Activated T-cell treated with anti-CD3 and anti-CD28 coated beads, Interleukin-2, amount 50 U/mL, for 24 hours (primary cell): ENCODE data around the gene RAB24.
A peak's percentile ranks its signal among the peaks of the same experiment; 100 is the strongest.
"Not testable (repeated sequence)": the region's sequence is repeated elsewhere in the genome, so short reads cannot be mapped to it uniquely, and the experiment has no call there.

Source experiments
- DNase-seq: peaks from one replicate; pipeline ENCODE4 v3.0.0-alpha.2; 2020
- H3K27ac Mint-ChIP-seq: 2 replicates; pipeline ENCODE4 v1.8.0; 2020; ENCODE audit warnings: mild to moderate bottlenecking, mixed read lengths
- H3K27me3 Mint-ChIP-seq: 2 replicates; pipeline ENCODE4 v1.8.0; 2020; ENCODE audit warnings: mixed read lengths
- H3K36me3 Mint-ChIP-seq: 2 replicates; pipeline ENCODE4 v1.8.0; 2020; ENCODE audit warnings: low read depth, mixed read lengths
- H3K4me1 Mint-ChIP-seq: 2 replicates; pipeline ENCODE4 v1.8.0; 2020; ENCODE audit warnings: low read depth, mixed read lengths
- H3K4me3 Mint-ChIP-seq: 2 replicates; pipeline ENCODE4 v1.8.0; 2020; ENCODE audit warnings: mild to moderate bottlenecking, moderate library complexity, mixed read lengths
- H3K9me3 Mint-ChIP-seq: 2 replicates; pipeline ENCODE4 v1.8.0; 2020; ENCODE audit warnings: mixed read lengths

The RAB24 gene

DNA sequence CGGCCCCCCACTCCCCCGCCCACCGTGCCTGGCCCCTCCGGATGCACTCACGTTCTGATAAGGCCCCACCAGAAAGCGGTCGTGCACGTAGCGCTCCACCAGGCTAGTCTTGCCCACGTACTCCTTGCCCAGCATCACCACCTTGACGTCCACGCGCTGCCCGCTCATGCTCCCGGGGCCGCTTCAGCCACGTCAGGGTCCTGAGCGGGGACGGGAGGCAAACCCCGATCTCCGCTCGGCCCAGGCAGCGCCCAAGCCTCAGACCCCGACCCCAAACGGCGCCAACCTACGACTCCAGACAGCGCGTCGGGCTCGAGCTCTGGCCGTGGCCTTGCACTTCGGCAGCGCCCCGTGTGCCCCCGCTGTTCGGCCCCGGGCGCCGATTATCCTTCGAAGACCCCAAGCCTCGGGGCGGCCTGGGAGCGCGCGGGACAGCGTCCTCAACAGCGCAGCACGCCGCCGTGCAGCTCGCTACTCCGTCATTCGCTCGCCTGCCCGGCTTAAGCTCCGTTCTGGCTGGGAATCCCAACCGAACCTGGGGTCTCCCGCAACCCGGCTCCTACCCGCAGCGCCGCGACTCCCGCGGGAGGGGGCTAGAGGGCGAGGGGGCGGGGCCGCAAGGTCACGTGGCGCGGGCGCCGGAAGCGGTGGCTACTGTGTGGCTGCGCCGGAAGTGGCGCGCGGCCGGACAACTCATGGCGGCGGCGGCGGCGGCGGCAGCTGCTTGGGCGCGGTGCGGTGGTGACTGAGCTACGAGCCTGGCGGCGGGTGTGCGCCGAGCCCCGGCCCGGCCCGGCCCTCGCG, at the start of gene RAB24, which contains the start of gene PRELID1:
TSS of gene RAB24 (minus strand) at position 599 of the 804 bp plus-strand sequence. CDS start at position 168, 431 bp downstream.
TSS of gene PRELID1 (plus strand) at position 679 of the 804 bp plus-strand sequence. CDS start 187 bp downstream, outside the sequence.
- Mint-ChIP-seq H3K27ac (peak within 1 kb of the TSS; percentile 96), H3K27me3 (no peaks in the 10 kb centered on the region), H3K4me1 (peaks cover 63% of the 10 kb centered on the region), H3K36me3 (peaks cover 69% of the 10 kb centered on the region), H3K4me3 (peak within 1 kb of the TSS; percentile 97), H3K9me3 (no peaks in the 10 kb centered on the region)
- DNase-seq = peak; percentile 93

DNA sequence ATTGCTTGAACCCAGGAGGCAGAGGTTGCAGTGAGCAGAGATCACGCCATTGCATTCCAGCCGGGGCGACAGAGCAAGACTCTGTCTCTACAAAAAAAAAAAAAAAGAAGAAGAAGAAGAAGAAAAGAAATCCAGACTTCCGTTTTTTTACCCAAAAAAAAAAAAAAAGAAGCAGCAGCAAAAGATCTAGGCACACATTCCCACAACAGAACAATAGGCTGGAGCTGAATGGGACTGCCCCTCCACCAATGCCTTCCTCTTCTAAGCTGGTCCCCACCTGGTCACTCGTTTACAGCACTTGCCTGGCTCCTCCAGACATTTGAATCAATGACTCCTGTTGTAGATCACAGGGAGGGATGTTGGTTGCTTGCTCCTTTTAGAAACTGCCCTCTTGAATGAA, 49.6 kb upstream of the RAB24 start:
- DNase-seq = no peak
- Mint-ChIP-seq H3K36me3 (peaks cover 31% of the 10 kb centered on the region), H3K27me3 (no peaks in the 10 kb centered on the region), H3K27ac (no peak overlapping the region), H3K9me3 (peaks cover 8% of the 10 kb centered on the region), H3K4me3 (no peak overlapping the region), H3K4me1 (peaks cover 58% of the 10 kb centered on the region)

DNA sequence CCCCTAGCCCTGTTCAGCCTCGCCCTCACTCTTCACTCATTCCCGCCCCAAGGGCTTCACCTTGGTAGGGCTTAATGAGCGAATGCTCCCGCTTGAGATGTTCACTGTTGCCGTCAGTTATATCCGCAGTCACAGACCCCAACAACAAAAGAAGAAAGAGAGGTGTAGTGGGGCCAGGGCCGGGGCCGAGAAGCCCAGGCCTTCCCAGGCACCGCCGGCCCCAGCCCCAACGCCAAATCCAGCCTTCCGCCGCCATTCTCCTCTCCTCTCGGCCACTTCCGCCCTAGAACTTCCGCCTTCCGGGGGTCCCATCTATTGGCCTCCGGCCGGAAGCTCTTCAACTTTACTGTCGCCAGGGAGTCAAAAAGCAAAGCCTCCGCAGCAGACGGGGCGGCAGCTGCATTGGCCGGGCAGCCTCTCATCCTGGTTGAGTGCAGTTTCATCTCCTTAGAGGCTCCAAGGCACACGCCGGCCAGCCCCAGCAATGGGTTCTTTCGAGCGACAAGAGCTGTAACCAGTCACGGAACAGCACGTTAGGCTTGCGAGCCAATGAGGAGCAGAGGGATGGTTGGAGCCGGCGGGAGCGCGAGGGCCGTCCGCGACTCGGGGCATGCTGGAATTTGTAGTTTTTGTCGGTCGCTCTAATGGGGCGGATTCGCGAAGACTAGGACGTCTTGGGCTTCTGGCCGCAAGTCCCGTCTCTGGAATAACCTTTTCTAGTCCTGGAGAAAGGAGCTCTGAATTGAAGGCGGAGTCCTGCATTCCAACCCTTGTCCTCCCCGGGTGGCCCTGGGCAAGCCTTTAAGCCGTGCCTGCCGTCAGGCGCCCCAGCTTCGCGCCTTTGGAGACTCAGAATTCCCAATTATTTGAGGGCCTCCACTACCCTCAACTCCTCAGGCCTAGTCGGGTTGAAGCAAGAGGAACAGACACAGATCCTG, 48.1 kb upstream of the RAB24 start, which contains the start of gene LMAN2:
TSS of gene LMAN2 (minus strand) at position 277 of the 938 bp plus-strand sequence. CDS start at position 256, 21 bp downstream.
- Mint-ChIP-seq H3K36me3 (peaks cover 44% of the 10 kb centered on the region), H3K4me1 (peaks cover 60% of the 10 kb centered on the region), H3K27me3 (no peaks in the 10 kb centered on the region), H3K27ac (peak within 1 kb of the TSS; percentile 100), H3K9me3 (peaks cover 8% of the 10 kb centered on the region), H3K4me3 (peak within 1 kb of the TSS; percentile 99)
- peak; percentile 93 for DNase-seq

DNA sequence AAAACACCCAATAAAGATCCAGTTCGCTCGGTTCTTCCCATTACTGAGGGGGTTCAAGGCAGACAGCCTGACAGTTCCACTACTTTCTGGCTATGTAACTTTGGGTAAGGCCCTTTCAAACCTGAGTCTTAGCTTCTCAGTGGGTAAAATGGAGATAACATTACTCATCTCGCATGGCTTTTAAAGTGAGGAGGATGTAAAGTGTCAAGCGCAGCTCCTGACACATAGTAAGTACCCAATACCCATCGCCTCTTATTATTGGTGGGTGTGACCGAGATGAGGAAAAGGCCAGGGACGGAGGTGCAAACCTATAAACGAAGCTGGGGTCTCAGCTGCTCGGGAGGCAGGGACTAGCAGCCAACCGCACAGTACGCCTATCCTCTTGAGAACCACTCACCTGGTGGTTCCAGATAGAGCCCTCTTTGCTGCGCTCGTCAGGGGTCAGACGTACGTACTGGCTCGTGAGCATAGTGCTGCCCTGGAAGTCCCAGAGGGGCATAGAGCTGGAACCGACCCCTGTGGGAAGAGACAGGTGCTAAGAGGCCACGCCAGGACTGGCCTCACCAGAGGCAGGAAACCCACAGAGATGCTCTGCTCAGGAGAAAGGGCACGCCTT, 47.4 kb upstream of the RAB24 start:
- Mint-ChIP-seq H3K27me3 (no peaks in the 10 kb centered on the region), H3K9me3 (peaks cover 8% of the 10 kb centered on the region), H3K27ac (peak overlapping the region; percentile 100), H3K4me3 (peak overlapping the region; percentile 99), H3K36me3 (peaks cover 51% of the 10 kb centered on the region), H3K4me1 (peaks cover 60% of the 10 kb centered on the region)
- DNase-seq = no peak

- Mint-ChIP-seq H3K27ac (peak overlapping the region; percentile 100), H3K36me3 (peaks cover 56% of the 10 kb centered on the region), H3K9me3 (no peaks in the 10 kb centered on the region), H3K27me3 (no peaks in the 10 kb centered on the region), H3K4me3 (peak overlapping the region; percentile 99), H3K4me1 (peaks cover 53% of the 10 kb centered on the region)
- no peak for DNase-seq
Measured at GRCh38 chr5:177349762-177350161, 46.2 kb upstream of the RAB24 start.

DNA sequence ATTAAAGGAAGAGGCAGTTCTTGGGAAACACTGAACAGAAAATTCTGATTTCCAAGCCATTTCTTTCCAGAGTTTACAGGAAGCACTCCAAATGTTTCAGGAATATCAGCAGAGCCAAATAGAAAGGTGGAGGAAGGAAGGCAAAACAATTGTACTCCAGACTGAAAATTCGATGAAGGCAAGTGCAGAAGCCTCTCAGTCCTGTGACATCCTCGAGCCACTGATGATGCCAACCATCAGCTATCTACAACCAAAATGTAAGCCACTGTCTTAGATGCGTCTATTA, 45.8 kb upstream of the RAB24 start:
- H3K9me3 Mint-ChIP-seq = no peaks in the 10 kb centered on the region
- peaks cover 48% of the 10 kb centered on the region for H3K4me1 Mint-ChIP-seq
- peaks cover 58% of the 10 kb centered on the region for H3K36me3 Mint-ChIP-seq
- H3K27ac Mint-ChIP-seq = peak overlapping the region; percentile 100
- H3K4me3 Mint-ChIP-seq = peak overlapping the region; percentile 99
- DNase-seq = no peak
- no peaks in the 10 kb centered on the region for H3K27me3 Mint-ChIP-seq

DNA sequence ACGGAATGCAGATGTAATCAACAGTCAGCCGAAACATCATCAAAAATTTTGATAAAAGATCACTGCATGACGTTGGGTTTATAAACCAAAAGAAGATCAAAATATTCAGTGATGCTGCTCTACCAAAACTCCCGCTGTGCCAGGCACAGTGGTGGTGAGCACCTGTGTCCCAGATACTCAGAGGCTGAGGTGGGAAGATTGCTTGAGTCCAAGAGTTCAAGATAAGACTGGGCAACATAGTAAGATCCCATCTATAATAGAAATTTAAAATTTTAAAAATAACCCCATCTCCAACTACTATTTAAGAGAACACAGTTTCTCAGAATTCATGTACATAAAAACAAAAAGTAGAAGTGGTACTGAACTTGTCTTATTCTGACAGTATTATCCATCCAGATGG, 44.2 kb upstream of the RAB24 start:
- H3K27ac Mint-ChIP-seq = peak overlapping the region; percentile 73

GRCh38 chr5:177346820-177347219, 43.3 kb upstream of the RAB24 start:
- H3K36me3 Mint-ChIP-seq = peaks cover 71% of the 10 kb centered on the region
- no peaks in the 10 kb centered on the region for H3K9me3 Mint-ChIP-seq
- DNase-seq = no peak
- H3K27me3 Mint-ChIP-seq = no peaks in the 10 kb centered on the region
- H3K4me3 Mint-ChIP-seq = no peak overlapping the region
- peaks cover 49% of the 10 kb centered on the region for H3K4me1 Mint-ChIP-seq
- H3K27ac Mint-ChIP-seq = peak overlapping the region; percentile 73

More for the DNA sequence above, 44.2 kb upstream of the RAB24 start:
- Mint-ChIP-seq H3K27me3 (no peaks in the 10 kb centered on the region), H3K36me3 (peaks cover 65% of the 10 kb centered on the region), H3K4me3 (peak overlapping the region; percentile 15), H3K9me3 (no peaks in the 10 kb centered on the region), H3K4me1 (peaks cover 53% of the 10 kb centered on the region)
- no peak for DNase-seq

- Mint-ChIP-seq H3K27me3 (no peaks in the 10 kb centered on the region), H3K4me3 (no peak overlapping the region), H3K27ac (no peak overlapping the region), H3K4me1 (peaks cover 43% of the 10 kb centered on the region), H3K9me3 (no peaks in the 10 kb centered on the region), H3K36me3 (peaks cover 69% of the 10 kb centered on the region)
- DNase-seq = no peak
Measured at GRCh38 chr5:177344891-177345290, 41.4 kb upstream of the RAB24 start.

- DNase-seq = no peak
- Mint-ChIP-seq H3K4me3 (no peak overlapping the region), H3K36me3 (peaks cover 70% of the 10 kb centered on the region), H3K27ac (peak overlapping the region; percentile 39), H3K27me3 (no peaks in the 10 kb centered on the region), H3K4me1 (peaks cover 38% of the 10 kb centered on the region), H3K9me3 (no peaks in the 10 kb centered on the region)
Measured at GRCh38 chr5:177343777-177344176, 40.3 kb upstream of the RAB24 start.

- H3K27me3 Mint-ChIP-seq = not testable (repeated sequence)
Measured at GRCh38 chr5:177343000-177343399, 39.5 kb upstream of the RAB24 start.

GRCh38 chr5:177339107-177339638, 35.7 kb upstream of the RAB24 start:
- H3K36me3 Mint-ChIP-seq = peaks cover 81% of the 10 kb centered on the region
- peaks cover 16% of the 10 kb centered on the region for H3K4me1 Mint-ChIP-seq
- DNase-seq = no peak
- no peak overlapping the region for H3K4me3 Mint-ChIP-seq
- no peaks in the 10 kb centered on the region for H3K9me3 Mint-ChIP-seq
- no peak overlapping the region for H3K27ac Mint-ChIP-seq
- no peaks in the 10 kb centered on the region for H3K27me3 Mint-ChIP-seq

More at GRCh38 chr5:177343000-177343399, 39.5 kb upstream of the RAB24 start:
- H3K4me3 Mint-ChIP-seq, H3K27ac Mint-ChIP-seq, H3K9me3 Mint-ChIP-seq, DNase-seq: not testable (repeated sequence)
- Mint-ChIP-seq H3K4me1 (peaks cover 38% of the 10 kb centered on the region), H3K36me3 (peaks cover 74% of the 10 kb centered on the region)

GRCh38 chr5:177338251-177339106, 35.0 kb upstream of the RAB24 start:
- no peak for DNase-seq
- Mint-ChIP-seq H3K9me3 (no peaks in the 10 kb centered on the region), H3K27me3 (no peaks in the 10 kb centered on the region), H3K36me3 (peaks cover 85% of the 10 kb centered on the region), H3K27ac (no peak overlapping the region), H3K4me1 (peaks cover 13% of the 10 kb centered on the region), H3K4me3 (no peak overlapping the region)
